IPS-NIHi11 (cell line): Measurements from ENCODE around the gene CHRDL2.

Experiments
- DNase-seq: peaks from one replicate; pipeline ENCODE4 v3.0.0; 2012; ENCODE audit warnings: mixed read lengths, low spot score

CHRDL2 gene

GRCh38 chr11:74748211-74749126, 17.2 kb upstream of the CHRDL2 start, which contains the start of gene RNF169:
Gene RNF169, plus strand, starts transcription at chr11:74748849. Its CDS starts 32 bp downstream, at chr11:74748881.
- DNase-seq = peak; percentile 97

GRCh38 chr11:74746868-74747267, 15.6 kb upstream of the CHRDL2 start:
- no peak for DNase-seq

- no peak for DNase-seq
Observed at GRCh38 chr11:74744277-74744676, 13.1 kb upstream of the CHRDL2 start.

DNA sequence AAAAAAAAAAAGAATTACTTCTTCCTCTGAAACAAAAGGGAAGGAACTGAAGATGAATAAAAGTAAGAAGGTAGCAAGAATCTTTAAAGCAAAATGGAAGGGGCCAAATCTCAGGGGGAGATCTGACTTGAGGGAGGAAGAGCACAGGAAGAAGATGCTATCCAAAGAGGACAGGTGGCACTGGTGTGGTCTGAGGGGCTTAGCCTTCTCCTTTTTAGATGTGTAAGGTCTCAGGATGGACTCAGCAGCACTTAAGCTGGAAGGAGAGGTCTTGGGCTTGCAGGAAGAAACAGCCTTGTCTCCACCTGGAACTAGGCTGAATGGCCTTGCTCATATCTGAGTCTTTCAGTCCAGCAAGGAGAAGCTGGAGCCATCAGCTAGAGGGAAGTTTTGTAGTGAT, 12.4 kb upstream of the CHRDL2 start:
- DNase-seq = no peak

DNA sequence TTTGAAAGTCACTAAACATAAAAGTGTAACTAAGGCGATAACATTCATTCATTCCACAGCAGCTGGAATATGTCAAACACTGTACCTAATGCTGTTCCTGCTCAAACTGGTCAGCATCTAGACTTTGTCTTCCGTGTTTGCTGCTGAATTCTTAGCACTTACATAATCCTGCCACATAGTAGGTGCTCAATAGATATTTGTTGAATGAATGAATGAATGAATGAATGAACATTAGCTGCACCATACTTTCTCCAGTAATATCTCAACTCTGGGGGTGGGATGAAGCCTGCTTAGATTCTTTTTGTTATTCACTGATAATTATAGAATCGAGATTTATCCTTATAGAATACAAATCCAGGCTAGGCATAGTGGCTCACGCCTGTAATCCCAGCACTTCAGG, 10.8 kb upstream of the CHRDL2 start:
- no peak for DNase-seq

DNA sequence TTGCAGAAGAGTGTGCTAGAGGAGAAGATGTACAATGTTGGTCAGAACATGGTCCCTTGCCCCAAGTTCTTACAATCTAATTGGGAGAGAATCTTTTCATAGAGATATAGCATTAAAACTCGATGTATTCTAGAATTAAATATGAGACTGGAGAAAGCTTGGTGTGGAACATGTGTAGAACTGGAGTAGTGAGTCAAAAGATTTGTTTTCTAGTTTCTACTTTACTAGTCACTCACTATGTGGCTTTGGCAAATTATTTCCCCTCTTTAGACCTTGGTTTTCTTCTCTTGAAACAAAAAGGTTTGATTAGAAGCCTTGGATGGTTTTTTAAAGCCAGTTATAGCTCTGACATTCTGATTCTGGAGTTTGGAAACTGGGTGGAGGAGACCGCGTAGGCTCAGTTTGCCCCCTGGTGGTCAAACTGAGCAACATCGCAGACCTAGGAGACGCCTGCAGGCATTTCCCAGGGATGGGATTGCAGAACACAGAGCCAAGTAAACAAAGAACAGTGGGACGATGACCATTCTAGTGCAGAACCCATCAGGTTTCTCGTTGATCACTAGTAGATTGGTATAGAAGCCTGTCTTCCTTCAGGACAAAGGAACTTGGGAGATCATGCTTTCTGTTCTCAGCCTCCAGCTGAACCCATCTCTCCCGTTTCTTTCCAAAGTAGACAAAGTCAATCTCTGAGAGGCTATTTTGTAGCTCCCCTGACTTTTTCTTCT, 8.5 kb upstream of the CHRDL2 start:
- peak; percentile 83 for DNase-seq

DNA sequence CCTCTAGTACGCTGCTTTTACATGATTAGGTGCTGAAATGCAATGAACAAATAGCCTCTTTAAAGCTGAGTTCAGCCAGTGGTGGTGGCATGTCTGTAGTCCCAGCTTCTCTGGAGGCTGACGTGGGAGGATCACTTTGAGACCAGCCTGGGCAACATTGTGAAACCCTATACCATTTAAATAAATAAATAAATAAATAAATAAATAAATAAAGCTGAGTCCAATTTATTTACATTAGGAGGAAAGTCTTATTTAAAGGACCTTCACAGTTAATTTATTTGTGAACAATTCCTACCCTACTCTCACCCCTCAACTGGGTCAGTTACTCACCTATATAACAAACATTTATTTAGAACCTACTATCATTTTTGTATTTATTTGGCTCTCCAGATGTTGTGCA, 4.8 kb upstream of the CHRDL2 start:
- DNase-seq = no peak

GRCh38 chr11:74735365-74735928, 4.2 kb upstream of the CHRDL2 start:
- DNase-seq = no peak

DNA sequence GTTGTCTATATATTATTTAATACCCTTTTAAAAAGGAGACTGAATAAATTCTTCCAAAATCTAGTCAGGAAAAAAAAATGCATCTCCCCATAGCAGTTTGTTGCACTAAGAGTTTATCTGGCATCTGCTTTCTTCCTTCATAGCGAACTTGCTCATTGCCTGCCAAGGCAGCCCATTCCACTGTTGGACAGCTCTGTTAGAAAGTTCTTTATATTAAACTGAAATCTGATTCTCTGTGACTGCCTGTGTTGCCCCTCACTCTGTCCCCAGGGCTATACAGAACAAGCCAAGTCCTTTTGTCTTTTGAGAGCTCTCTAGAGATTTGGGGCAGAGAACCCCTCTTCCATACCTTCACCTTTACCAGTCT, 3.3 kb upstream of the CHRDL2 start:
- DNase-seq = no peak

DNA sequence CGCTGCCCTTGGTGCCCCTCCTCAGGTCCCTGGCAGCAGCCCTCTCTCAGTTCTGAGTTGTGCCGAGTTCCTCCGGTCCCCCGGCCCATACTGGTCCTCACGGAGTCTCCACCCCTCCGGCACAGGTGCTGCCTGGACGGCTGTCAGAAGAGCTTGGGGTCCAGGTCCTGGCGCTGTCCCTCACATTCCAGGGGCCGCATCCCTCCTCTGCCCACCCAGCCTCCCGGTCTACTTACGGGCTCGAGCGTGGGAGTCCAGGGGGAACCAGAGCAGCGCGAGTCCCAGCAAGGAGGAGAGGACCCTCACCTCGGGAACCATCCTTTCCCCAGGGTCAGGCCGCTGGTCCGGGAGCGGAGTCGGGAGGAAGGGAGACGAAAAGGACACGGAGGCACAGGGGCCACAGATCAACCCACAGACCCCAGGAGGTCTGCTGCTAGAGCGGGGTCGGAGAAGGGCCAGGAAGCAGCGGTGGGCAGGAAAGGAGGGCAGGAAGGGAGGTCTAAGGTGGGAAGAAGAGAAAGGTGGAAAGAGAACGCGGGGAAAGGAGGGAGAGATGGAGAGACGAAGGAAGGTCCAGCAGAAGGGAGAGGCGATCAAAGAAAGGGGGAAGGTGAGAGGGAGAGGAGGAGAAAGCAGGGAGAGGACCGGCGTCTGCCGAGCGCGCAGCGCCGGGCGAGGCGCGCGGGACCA, 510 bp downstream of the CHRDL2 start:
- peak; percentile 37 for DNase-seq

DNA sequence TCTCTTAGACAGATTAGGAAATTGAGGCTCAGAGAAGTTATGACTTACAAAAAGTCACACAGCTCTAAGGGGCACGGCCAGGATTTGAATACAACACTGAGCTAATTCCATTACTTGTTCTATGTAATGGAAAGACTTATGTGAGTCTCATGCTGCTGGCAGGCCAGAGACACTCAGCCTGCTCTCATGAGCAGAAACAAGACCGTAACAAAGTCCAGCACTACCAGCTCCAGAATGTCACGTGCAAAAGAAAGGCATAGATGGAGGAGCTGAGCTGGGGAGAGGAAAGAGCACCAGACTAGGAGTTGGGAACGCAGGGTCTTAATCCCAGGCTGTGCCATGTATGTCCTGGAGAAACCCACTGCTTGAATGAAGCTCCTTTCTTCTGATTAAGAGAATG, 1.8 kb downstream of the CHRDL2 start:
- DNase-seq = no peak

GRCh38 chr11:74726547-74727182, 4.6 kb downstream of the CHRDL2 start:
- peak; percentile 93 for DNase-seq

DNA sequence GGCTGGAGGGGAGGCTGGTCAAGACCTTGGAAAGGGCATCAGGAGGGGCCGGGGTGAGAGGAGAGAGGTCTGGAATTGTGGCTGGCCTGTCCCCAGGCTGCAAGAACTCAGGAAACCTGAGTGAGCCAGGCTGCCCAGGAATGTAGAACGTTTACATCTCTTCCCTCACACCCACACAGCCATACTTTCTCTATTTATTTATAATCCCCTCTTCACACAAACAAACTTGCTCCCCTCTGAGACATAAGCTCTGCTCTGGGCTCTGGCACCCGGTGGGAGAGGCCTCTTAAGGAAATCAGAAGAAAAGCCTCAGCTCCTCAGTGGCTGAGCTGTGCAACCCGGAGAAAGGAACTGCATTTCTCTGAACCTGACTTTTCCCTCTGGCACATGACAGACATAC, 5.5 kb downstream of the CHRDL2 start:
- no peak for DNase-seq

- DNase-seq = no peak
Observed at GRCh38 chr11:74723511-74723910, 7.7 kb downstream of the CHRDL2 start.

DNA sequence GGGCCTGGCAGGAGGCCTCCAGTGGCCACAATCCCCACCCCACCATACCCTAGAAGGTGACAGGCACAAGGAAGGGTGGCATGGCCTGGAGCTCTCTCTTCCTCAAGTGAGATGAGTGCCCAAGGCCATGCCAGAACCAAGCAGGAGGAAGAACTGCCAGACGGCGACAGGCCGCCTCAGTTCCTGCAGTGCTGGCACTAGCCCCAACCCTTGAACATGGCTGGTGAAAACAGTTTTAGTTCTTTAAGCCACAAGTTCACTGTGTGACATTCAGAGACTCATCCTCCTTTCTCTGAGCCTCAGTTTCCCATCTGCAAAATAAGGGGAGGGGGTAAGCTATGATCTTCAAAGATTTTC, 9.8 kb downstream of the CHRDL2 start:
- DNase-seq = no peak

DNA sequence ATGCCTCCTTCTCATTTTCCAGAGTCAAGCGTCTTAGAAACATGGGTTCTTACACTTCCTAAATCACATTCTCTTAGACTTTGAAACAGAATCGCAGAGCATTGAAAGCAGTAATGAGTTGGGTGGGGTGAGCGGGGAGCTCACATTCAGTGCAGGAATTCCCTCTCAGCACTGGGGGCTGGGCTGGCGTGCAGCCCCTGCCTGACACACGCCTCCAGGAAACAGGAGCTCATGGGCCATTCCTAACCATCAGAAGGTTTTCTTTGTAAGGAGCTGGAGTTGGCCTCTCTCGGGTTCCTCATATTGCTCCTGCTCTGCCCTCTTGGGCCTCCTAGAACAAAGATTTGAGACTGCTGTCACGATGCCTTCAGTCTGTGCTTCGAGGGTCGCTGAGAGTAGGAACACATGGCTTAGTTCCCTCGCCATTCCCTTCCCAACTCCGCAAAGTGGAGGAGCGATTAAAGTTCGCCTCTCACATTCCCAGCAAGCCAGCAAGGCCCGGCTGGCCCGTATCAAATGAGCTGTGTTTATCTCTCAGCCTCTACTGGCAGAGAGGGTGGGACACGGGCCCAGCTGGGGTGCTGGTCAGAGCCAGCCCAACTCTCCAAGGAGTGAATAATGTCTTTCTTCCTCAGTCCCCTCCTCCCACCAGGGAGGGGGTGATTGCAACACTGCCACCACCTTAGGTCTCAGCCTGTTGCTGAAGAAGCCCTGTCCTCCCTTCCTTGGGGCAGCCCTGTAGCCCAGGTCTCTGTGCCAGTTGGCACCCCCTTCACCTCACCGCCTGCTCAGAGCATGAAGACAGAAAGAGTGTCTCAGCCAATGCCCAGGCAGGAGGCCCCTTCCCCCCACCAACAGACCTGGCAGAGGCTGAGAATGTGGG, 10.4 kb downstream of the CHRDL2 start:
- no peak for DNase-seq

- no peak for DNase-seq
Observed at GRCh38 chr11:74719011-74719410, 12.2 kb downstream of the CHRDL2 start.

- no peak for DNase-seq
Observed at GRCh38 chr11:74717221-74717969, 13.8 kb downstream of the CHRDL2 start.

GRCh38 chr11:74714904-74715303, 16.3 kb downstream of the CHRDL2 start:
- no peak for DNase-seq

DNA sequence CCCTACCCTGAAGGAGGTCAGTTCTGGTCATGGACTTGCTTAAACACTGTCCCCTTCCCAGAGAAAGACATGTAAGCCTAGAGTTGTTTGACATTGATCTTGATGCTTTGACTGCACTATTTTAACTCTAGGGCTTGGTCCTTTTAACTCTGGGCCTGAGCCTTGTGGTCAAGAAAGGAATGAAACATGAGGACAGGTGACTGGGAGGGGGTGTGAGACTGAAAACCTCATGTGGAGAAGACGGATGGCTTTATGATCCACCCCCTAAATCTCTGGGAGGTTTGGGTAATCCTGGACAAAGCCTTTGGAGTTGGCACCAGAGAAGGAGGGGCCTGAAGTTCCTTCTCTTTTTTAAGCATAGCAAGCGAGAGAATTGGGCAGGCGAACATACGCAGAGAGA, 17.5 kb downstream of the CHRDL2 start:
- DNase-seq = no peak
